Left cardiac atrium (tissue), 4 donors: ENCODE measurements around the gene SMYD1. TPM values are rescaled to one million over a fixed set of nuclear protein-coding genes. Genes with fewer than 3 reads are reported as not detected.

ENCODE experiments used
- ATAC-seq, 2 donors: fragments of 200-7000 bp; cut with Tn5 transposase; one replicate each; pipeline ENCODE4 v1.9.1; 2020; ENCODE audit warnings: mild to moderate bottlenecking in 2 of 2, moderate library complexity in 2 of 2
- DNase-seq: peaks from one replicate; pipeline ENCODE4 v3.0.0-alpha.2; 2020
- intact Hi-C, 2 donors: fragments of 100-400 bp; cut with DNase I; formaldehyde crosslinking; loops; one replicate each; pipeline versions ENCODE4 v1.14.1 to v1.15.1; 2022 to 2023
- total RNA-seq, 2 donors: library from RNA; stranded (reverse); fragmentation: NEBNext Ultra II Directional; extraction: Animal tissue kit (Norgen Biotek cat#: 25700); gene quantifications; one replicate each; pipeline ENCODE4 v1.2.1, GENCODE V29; 2021
- donor health status: DM: no; HTN: yes; CAD: no.
- donor health status: DM: no; HTN: yes; CAD: no; lungs with severe emphysema.
- donor health status: DM: yes; HTN: yes; CAD: no.
- donor health status: Dilated cardiomyopathy.

Gene SMYD1
- total RNA-seq, 2 donors from 2014 or later = 116 to 138 TPM

DNA sequence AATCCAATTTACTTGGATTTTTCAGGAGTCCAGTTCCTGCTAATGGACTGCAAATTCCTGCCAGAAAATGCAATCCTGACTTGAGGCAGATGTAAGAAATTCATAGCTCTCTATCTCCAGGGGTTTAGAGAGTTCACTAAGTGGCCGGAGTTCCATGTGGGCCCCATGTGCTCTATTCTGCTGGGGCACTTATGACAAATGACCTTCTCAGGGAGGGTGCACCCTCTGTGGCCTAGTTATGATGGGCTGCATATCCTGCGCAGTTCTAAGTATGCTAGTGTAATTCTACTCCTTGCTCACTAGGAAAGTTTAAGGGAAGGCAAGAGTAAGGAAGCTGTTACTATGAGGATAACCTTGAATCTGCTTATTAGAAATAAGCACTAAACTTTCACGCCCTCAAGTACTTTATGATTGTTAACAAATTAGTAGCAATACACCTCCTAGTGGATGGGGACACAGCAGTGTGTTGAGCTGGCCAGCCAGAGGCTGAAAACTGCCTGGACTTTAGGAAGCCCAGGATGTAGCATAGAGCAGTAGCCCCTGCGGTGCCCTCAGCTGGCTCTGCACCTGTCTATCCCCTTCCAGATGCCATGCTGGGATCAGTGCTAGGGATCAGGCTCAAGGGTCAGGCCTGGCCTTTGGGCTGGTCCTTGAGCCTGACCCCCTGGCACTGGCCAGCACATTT, 14.4 kb downstream of the SMYD1 start:
- peak; percentile 17 to 61 for ATAC-seq
- DNase-seq = no peak
- intact Hi-C loops = no loop called here

DNA sequence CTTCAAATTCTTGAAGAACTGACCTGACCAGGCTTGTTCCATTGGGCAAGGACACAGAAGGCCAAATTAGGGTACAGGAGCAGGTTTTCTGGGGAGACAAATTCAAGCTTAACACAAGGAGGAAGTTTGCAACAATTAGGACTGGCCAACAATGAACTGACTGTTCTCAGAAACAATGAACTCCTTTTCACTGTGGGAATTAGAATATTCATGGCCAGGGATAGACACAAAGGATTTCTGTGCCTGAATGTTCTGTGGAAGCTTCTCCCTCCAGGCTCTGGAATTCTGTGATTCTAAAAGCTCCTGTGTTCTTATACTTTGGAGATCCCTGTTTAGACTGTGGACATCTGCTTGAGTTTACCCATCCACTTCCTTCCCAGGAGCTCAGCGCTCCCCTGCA, 15.2 kb downstream of the SMYD1 start:
- intact Hi-C loops = no loop called here

DNA sequence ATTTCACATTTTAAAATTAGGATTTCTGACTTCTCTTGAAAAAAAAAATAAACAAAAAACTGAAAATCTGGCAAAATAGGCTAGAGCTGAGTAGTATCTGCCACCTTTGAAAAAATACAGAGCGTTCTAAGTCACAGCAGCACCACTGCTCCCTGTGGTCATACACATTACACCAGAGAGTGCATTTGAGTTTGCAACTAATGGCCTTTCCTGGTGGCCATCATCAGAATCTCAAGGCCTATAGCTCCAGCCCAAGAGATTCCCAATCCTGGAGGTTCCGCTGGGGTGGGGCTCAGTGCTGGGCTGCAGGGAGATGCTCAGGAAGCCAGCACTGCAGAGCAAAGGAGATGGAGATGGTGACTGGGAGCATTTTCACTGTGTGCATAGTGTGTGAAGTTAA, 17.5 kb downstream of the SMYD1 start:
- intact Hi-C loops = no loop called here
- DNase-seq (no peak), ATAC-seq (no peak)

More for the DNA sequence above, 15.2 kb downstream of the SMYD1 start:
- ATAC-seq (no peak), DNase-seq (no peak)

DNA sequence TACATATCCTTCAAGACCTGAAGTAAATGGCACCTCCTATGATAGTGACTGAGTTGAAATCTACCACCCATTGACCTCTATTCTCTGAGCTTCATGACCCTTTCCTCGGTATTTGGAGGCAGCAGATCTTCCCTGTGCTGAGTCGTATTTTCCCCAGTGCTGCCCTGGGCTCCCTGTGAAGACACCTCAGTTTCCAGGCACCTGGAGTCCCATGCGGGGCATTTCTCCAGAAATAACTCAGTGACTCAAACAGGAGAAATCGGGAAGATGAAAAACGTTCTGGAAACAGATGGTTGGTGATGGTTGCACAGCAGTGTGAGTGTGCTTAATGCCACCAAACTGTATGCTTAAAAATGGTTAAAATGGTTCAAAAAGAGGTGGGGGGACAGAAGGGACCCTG, 18.0 kb downstream of the SMYD1 start:
- DNase-seq = no peak
- intact Hi-C loops = no loop called here
- ATAC-seq = no peak

DNA sequence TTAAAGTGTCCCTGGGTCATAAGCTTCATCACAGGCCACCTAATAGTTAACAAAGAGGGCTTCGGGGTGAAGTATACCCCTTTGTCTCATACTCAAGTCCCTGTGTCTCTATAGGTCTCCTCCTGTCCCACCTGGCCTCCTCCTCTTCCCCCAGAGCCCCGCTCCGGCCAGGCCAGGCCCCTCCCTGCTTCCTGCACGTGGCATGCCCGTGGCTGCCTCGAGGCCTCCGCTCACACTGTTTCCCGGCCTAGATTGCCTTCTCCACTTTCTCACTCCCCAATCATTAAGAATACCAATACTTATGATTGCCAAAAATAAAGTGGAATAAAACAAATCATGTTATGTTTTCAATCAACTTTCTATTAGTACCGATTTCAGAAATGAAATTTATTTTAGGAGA, 18.8 kb downstream of the SMYD1 start:
- DNase-seq (no peak), ATAC-seq (no peak)
- intact Hi-C loops = no loop called here

DNA sequence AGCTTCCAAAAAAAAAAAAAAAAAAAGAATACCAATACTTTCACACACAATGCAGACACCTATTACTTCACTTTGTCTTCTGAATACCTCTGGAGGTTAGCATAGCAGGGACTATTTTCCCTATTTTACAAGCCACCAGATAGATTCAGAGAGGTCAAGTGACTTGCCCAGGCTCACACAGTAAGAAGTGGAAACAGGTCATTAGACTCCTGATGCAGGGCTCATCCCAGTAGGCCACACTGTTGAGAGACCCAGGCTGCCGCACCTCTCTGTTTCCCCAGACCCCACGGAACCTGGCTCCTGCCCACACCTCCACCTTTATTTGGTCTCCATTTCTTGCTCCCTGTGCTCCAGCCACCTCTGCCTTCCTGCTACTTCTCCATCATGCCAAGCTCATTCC, 19.4 kb downstream of the SMYD1 start:
- DNase-seq (no peak), ATAC-seq (no peak)
- intact Hi-C loops = no loop called here

DNA sequence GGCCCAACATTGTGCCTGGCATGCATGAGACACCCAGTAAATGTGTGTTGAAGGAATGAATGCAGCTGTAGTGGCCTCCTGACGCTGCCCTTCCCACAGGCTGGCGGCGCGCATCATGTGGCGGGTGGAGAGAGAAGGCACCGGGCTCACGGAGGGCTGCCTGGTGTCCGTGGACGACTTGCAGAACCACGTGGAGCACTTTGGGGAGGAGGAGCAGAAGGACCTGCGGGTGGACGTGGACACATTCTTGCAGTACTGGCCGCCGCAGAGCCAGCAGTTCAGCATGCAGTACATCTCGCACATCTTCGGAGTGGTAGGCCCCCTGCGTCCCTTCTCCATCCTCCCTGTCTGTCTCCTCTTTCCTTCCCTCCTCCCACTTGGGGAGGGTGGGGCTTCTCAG, 20.1 kb downstream of the SMYD1 start:
- intact Hi-C loops = no loop called here
- DNase-seq (no peak), ATAC-seq (no peak)

DNA sequence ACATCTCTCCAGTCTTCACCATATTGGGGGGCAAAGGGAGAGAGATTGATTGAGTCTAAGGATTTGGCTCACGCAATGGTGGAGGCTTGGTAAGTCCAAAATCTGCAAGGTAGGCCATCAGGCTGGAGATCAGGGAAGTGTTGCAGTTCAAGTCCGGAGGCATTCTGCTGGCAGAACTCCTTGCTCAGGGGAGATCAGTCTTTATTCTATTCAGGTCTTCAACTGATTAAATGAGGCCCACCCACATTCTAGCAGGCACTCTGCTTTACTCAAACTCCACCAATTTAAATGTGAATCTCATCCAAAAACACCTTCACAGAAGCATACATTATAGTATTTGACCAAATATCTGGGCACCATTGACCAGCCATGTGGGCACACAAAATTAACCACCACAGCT, 21.4 kb downstream of the SMYD1 start:
- DNase-seq (no peak), ATAC-seq (no peak)
- intact Hi-C loops = no loop called here

DNA sequence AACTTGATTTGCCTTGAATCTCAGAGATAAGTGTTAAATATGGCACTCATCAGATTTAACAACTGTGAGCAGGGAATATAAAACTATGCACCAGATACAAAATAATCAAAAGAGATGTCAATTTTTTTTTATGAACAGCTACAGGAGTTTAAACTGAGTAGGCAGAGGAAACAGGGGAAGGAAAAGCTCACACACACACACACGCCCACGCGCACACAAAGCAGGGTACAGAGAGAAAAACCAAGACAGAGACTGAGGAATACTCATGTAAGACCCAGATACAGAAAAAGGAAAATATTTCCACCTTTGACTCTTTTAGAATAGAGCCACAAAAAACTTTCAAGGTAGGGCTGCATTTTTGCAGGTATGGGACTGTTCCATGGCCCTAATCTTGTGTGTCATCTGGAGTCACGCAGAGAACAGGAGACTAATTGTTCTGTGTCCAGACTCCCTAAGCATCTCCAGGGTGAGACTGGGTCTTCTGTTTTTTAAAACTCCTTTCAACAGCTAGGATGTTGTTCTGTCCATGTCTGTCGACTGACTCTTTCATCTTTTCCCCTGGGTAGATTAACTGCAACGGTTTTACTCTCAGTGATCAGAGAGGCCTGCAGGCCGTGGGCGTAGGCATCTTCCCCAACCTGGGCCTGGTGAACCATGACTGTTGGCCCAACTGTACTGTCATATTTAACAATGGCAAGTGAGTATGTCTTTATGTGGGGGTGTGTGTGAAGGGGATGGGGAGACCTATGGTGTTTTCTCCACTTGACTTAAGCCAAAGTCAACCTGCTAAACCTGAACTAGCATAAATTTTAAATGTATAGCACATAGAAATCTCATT, 23.0 kb downstream of the SMYD1 start:
- ATAC-seq (no peak), DNase-seq (no peak)
- intact Hi-C loops = no loop called here

DNA sequence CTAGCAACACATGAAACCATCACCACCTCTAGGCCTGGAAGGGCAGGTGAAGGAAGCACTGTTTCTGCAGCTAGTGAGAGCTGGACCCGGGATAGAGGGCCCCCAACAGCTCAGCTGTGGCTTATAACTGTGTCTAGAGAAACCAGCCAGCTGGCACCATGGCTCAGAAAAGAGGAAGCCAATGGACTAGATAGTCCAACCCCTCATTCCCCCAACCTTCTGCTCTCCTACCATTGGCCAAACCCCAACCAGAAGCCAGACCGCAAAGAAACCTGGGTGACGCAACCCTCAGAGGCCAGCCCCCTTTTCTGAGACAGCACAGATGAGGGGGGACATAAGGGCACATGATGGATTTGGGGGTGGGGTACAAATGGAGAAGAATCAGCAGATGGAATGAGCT, 24.3 kb downstream of the SMYD1 start:
- DNase-seq (no peak), ATAC-seq (no peak)
- intact Hi-C loops = no loop called here

DNA sequence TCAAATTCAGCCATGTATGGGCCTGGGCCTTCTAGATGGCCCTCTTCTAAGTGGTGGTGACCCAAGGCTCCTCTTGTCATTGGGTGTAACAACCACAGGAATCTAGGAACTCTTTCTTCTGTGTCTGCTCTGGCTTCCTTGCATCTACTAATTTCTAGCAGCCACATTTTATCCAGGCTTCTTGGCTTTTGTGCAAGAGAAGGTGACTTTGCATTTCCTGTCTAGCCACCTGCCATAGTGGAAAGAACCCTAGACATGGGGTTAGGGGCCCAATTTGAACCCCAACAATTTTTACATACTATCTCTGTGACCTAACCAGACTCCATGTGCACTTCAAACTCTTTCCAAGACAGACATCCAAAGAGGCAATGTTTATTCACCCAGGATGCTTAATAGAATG, 25.1 kb downstream of the SMYD1 start:
- intact Hi-C loops = no loop called here
- ATAC-seq (no peak), DNase-seq (no peak)

DNA sequence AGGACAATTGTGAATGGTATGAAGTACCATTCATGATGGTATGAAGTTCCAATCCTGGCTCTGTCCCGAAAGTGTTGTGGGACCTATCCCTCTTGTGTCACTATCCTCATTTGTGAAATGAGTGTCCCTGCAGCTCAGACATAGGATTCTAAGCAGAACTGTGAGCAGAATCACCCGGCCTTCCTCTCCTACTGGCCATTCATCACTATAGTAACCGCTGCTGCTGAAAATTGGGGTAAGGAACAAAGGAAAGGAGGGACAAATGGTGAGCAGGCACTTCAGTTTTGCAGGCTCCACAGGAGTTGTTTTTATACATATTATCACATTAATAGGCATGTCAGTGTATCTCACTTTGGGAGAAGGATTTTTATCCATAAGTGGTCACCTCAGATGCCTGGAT, 27.4 kb downstream of the SMYD1 start:
- ATAC-seq (no peak), DNase-seq (no peak)
- intact Hi-C loops = no loop called here

DNA sequence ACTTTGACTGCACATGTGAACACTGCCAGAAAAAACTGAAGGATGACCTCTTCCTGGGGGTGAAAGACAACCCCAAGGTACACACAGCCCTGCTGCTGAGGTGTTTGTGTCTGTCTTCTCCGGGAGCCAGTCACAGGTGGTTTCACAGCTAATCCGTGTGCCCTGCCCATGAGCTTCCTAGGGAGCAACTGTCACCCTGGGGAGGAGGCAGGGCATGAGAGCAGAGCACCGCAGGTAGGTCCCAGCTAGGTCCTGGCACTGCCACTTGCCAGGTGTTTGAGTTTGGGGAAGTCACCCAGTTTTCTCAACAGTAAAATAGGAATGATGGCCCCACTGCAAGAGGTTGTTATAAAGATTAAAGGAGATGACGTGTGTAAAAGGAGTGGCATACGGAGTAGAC, 29.1 kb downstream of the SMYD1 start:
- no peak for ATAC-seq
- no peak for DNase-seq

DNA sequence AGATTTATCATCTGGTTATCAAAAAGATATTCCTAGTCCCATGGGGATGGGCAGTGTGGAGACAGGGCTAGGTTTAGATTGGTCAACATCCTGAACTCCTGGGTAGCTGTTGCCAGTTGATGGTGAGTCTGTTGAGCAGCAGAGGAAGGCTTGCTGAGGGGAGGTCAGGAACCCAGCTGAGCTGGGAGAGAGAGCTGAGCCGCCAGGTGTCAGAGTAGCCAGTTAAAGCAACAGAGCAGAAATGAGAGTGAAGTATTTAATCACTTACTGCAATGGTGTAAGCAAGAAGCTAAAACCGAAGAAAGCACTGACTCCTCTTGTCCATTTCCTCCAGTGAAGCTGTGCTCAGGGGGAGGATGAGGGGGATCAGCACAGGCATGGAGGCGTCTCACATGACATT, 29.6 kb downstream of the SMYD1 start:
- DNase-seq = no peak
- intact Hi-C loops = no loop called here
- ATAC-seq = no peak

More for the DNA sequence above, 29.1 kb downstream of the SMYD1 start:
- intact Hi-C loops = no loop called here

DNA sequence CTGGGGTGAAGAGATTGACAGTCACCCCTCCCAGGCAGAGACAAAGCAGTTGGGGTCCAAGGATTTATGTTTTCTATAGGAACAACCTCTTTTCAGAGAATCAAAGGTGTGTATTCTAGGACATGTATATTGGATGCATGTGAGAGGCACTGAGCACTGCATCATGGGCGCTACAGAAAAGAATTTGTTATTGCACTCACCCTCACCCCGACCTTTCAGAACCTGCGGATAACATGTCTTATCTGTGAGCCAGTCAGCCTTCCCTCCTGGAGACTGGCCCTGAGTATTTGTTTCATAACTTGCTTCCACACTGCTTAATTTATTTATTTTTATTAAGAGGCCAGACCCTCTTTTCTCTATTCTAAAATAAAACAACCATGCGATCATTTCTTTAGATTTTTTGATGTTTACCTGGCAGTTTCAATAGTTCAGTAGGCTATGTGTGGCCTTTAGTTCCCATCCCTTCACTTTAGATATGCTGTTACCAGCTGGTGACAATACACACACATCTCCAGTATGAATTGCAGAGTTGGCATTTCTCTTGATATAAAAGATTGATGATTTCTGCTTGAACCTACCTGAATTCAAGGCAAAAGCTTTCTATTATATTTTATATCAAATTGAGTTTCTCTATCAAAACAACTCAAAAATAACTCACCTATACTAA, 30.4 kb downstream of the SMYD1 start:
- ATAC-seq = peak in 1 of 2 donors; percentile 26
- intact Hi-C loops = no loop called here
- DNase-seq = no peak

DNA sequence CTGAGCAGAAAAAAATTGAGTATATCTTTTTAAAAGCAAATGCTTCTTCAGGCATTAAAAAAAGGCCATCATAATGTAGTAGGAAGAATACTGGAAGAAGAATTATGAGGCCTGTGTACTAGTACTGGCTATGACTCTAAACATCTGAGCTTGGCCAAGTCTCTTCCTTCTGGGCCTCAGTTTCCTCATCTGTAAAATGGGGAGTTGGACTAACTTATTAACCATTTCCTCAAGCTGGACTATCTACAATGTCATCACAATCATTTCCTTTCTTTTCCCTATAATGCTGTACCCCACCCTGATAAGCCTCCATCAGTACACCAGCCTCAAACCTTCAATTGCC, 30.9 kb downstream of the SMYD1 start:
- ATAC-seq (no peak), DNase-seq (no peak)
- intact Hi-C loops = no loop called here

DNA sequence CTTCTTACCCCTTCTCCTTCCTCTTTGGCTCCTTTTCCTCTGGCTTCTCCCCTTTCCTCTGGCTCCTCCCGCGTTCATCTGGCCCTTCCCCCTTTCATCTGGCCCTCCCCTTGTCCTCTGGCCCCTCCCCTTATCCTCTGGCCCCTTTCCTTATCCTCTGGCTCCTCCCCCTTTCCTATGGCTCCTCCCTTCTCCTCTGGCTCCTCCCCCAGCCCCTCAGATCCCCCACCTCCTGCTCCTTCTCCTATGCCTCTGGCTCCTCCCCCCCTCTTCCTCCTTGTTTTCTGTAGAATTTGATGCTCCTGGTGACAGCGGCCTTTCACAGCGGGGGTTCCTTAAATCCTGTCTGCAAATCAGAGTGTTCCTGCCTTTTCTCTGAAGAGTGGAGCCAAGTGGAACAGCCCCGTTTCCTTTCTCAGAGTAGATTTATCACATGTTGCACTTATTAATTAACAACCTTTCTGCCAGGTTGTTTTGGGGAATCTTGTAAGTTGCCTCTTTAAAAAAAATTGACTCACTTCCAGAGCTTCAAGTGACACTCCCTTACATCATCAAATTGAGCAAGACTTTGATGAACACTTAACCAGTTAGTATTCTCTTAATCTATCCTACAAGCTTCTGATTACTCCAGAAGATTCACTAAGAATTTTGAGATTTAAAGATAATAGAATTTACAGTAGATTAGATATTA, 32.3 kb downstream of the SMYD1 start:
- no peak for DNase-seq
- intact Hi-C loops = no loop called here
- ATAC-seq = peak in 1 of 2 donors; percentile 59

DNA sequence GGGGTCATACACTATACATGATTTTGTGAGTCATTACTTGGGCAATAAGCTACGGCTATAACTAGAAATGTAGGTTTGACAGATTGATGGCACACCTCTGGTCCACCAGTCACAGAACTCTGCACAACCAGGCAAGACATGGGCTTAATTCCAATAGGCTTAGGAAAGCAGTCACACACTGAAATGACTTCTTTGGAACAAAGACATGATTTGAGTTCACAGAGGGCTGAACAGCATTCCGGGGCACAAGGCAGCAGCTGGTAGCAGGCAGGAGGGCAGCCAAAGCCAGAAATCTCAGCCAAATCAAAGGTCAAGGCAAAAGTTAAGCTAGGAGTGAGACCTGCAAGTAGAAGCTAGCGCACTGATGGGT, 32.8 kb downstream of the SMYD1 start:
- DNase-seq = no peak
- ATAC-seq = peak in 1 of 2 donors; percentile 44
- intact Hi-C loops = no loop called here

DNA sequence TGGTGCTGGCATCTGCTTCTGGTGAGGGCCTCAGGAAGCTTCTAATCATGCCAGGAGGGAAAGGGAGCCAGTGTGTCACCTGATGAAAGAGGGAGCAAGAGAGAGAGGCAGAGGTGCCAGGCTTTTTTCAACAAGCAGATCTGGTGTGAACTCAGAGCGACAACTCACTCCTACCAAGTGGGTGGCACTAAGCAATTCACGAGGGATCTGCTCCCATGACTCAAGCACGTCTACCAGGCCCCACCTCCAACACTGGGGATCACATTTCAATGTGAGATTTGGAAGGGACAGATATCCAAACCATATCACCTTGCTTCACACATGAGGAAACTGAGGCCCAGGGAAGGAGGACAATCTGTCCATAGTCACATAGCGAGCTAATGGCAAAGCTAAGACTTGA, 41.2 kb downstream of the SMYD1 start:
- ATAC-seq = peak in 1 of 2 donors; percentile 16
- no peak for DNase-seq
- intact Hi-C loops = no loop called here

DNA sequence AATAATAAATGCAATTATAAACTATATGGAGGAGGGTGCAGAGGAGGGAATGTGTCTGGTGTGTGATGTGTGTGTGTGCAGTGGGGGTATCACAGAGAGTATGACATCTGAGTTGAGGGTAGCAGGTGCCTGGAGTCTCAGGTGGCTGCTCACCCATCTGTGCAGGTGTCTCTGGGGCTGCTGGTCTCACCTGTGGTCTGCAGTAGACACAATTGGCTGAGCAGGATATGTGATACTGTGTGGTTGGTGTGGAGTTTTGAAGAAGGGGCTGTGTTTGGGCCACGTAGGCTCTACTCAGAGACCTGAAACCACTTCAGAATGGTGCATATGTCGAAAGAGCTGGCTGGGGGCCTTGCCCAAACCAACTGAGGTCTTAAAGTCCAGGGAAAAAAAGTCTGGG, 43.2 kb downstream of the SMYD1 start:
- DNase-seq = no peak
- no peak for ATAC-seq
- intact Hi-C loops = no loop called here
